Pulmonary artery endothelial cell (primary cell): ENCODE measurements around the gene UNC13A. TPM values are rescaled to one million over a fixed set of nuclear protein-coding genes. Genes with fewer than 3 reads are reported as not detected.

ENCODE experiments used
- DNase-seq: peaks from one replicate; pipeline ENCODE4 v3.0.0-alpha.2; 2011; ENCODE audit warnings: low read depth, low spot score
- total RNA-seq: library from RNA; depleted of rRNA; stranded (reverse); fragments of >200 nt; gene quantifications from 2 replicates; pipeline ENCODE4 v1.2.3, GENCODE V29; 2014

UNC13A gene
- total RNA-seq, 1 donor from 2014 or later = under 0.01 TPM

- no peak for DNase-seq
Measured at GRCh38 chr19:17626456-17627015, 61.6 kb downstream of the UNC13A start.

GRCh38 chr19:17625980-17626379 is 62.2 kb downstream of the UNC13A start:
- no peak for DNase-seq

GRCh38 chr19:17625043-17625442 is 63.1 kb downstream of the UNC13A start:
- no peak for DNase-seq

- no peak for DNase-seq
Measured at GRCh38 chr19:17624314-17624991, 63.7 kb downstream of the UNC13A start.

GRCh38 chr19:17623224-17623935 is 64.8 kb downstream of the UNC13A start:
- DNase-seq = no peak

- DNase-seq = no peak
Measured at GRCh38 chr19:17620696-17621095, 67.5 kb downstream of the UNC13A start.

- no peak for DNase-seq
Measured at GRCh38 chr19:17618936-17619335, 69.2 kb downstream of the UNC13A start.

- no peak for DNase-seq
Measured at GRCh38 chr19:17618281-17618903, 69.8 kb downstream of the UNC13A start.

GRCh38 chr19:17617807-17618192 is 70.4 kb downstream of the UNC13A start:
- DNase-seq = no peak

- no peak for DNase-seq
Measured at GRCh38 chr19:17616961-17617806, 71.0 kb downstream of the UNC13A start.

- DNase-seq = no peak
Measured at GRCh38 chr19:17616686-17616960, 71.5 kb downstream of the UNC13A start.

- no peak for DNase-seq
Measured at GRCh38 chr19:17615889-17616685, 72.1 kb downstream of the UNC13A start.

GRCh38 chr19:17614476-17614875 is 73.7 kb downstream of the UNC13A start:
- DNase-seq = no peak

GRCh38 chr19:17611462-17612244 is 76.5 kb downstream of the UNC13A start:
- no peak for DNase-seq

GRCh38 chr19:17610384-17610783 is 77.8 kb downstream of the UNC13A start:
- DNase-seq = no peak

- no peak for DNase-seq
Measured at GRCh38 chr19:17607936-17608335, 80.2 kb downstream of the UNC13A start.

GRCh38 chr19:17606590-17607185 is 81.5 kb downstream of the UNC13A start:
- DNase-seq = no peak

GRCh38 chr19:17605761-17606589 is 82.2 kb downstream of the UNC13A start:
- DNase-seq = peak; percentile 7

- no peak for DNase-seq
Measured at GRCh38 chr19:17605117-17605516, 83.0 kb downstream of the UNC13A start.
